ENCODE measurements around the gene FMO5. TPM values are rescaled to one million over a fixed set of nuclear protein-coding genes. Genes with fewer than 3 reads are reported as not detected.
"Not testable (repeated sequence)": the region's sequence is repeated elsewhere in the genome, so short reads cannot be mapped to it uniquely, and the experiment has no call there.

The FMO5 gene
- total RNA-seq, 2 experiments from 2014 or later, result 0.41 to 0.67 TPM

GRCh38 chr1:147162093-147162492, 63.0 kb downstream of the FMO5 start:
- ATAC-seq (ENCODE audit: poor library complexity) (no peak), DNase-seq (no peak)
- no peaks in the 10 kb centered on the region for H3K9me3 Mint-ChIP-seq
- no peaks in the 10 kb centered on the region for H3K27me3 Mint-ChIP-seq
- H3K36me3 ChIP-seq (ENCODE audit: insufficient read depth, low read length), result peaks cover 77% of the 10 kb centered on the region
- H3K36me3 Mint-ChIP-seq (ENCODE audit: low read depth), result peaks cover 100% of the 10 kb centered on the region
- H3K27ac ChIP-seq (ENCODE audit: low read depth in 1 of 2, low read length in 2 of 2), result no peak overlapping the region
- H3K4me3 ChIP-seq (ENCODE audit: low read length), result no peak overlapping the region
- H3K27me3 ChIP-seq (ENCODE audit: control insufficient read depth in 1 of 2, insufficient read depth in 2 of 2, low read length in 2 of 2), result no peaks in the 10 kb centered on the region
- H3K9me3 ChIP-seq (ENCODE audit: control insufficient read depth in 1 of 2, insufficient read depth in 1 of 2, low read length in 2 of 2), result no peaks in the 10 kb centered on the region
- ChIA-PET CTCF (interaction anchor here (1.5 to 2.3 kb wide), 2 partner anchors 10 to 80 kb away, joined by 3 to 10 read pairs; partner anchors contain the start of genes CHD1L and PRKAB2), POLR2A (interaction anchor here (1.5 kb wide), 1 partner anchor 10 kb away, joined by 4 read pairs; the partner anchor contains the start of gene PRKAB2)
- no peaks in the 10 kb centered on the region for H3K4me1 ChIP-seq (ENCODE audit: insufficient read depth, low read length)
- H3K27ac Mint-ChIP-seq, result no peak overlapping the region
- TF ChIP-seq CTCF (IDR thresholded peaks at IDR 0.05), result no peak
- no peaks in the 10 kb centered on the region for H3K4me1 Mint-ChIP-seq (ENCODE audit: low read depth)
- H3K4me3 Mint-ChIP-seq, result no peak overlapping the region
- intact Hi-C loops (cut with DNase I, micrococcal nuclease), result no loop called here

GRCh38 chr1:147157116-147157515, 68.0 kb downstream of the FMO5 start:
- peaks cover 79% of the 10 kb centered on the region for H3K36me3 Mint-ChIP-seq (ENCODE audit: low read depth)
- H3K4me1 ChIP-seq (ENCODE audit: insufficient read depth, low read length); DNase-seq; H3K4me3 Mint-ChIP-seq; H3K9me3 Mint-ChIP-seq; H3K27me3 ChIP-seq (ENCODE audit: control insufficient read depth in 1 of 2, insufficient read depth in 2 of 2, low read length in 2 of 2); H3K4me3 ChIP-seq (ENCODE audit: low read length); ATAC-seq (ENCODE audit: poor library complexity); H3K27me3 Mint-ChIP-seq; H3K27ac Mint-ChIP-seq; intact Hi-C loops (cut with DNase I, micrococcal nuclease); CTCF ChIA-PET; H3K9me3 ChIP-seq (ENCODE audit: control insufficient read depth in 1 of 2, insufficient read depth in 1 of 2, low read length in 2 of 2); H3K4me1 Mint-ChIP-seq (ENCODE audit: low read depth); H3K27ac ChIP-seq (ENCODE audit: low read depth in 1 of 2, low read length in 2 of 2): not testable (repeated sequence)
- POLR2A ChIA-PET, result interaction anchor here (0.7 kb wide), 1 partner anchor 85 kb away, joined by 3 read pairs; no protein-coding TSS in a partner anchor
- H3K36me3 ChIP-seq (ENCODE audit: insufficient read depth, low read length), result peaks cover 64% of the 10 kb centered on the region

GRCh38 chr1:147156642-147157041, 68.5 kb downstream of the FMO5 start:
- H3K36me3 Mint-ChIP-seq (ENCODE audit: low read depth), result peaks cover 75% of the 10 kb centered on the region
- H3K36me3 ChIP-seq (ENCODE audit: insufficient read depth, low read length), result peaks cover 60% of the 10 kb centered on the region
- intact Hi-C loops (cut with DNase I, micrococcal nuclease), result no loop called here

More at GRCh38 chr1:147156642-147157041, 68.5 kb downstream of the FMO5 start:
- no peak for DNase-seq
- no peak overlapping the region for H3K27ac ChIP-seq (ENCODE audit: low read depth in 1 of 2, low read length in 2 of 2)
- ChIA-PET POLR2A (interaction anchor here (0.7 kb wide), 1 partner anchor 86 kb away, joined by 3 read pairs; no protein-coding TSS in a partner anchor), CTCF (no interaction called here)
- no peaks in the 10 kb centered on the region for H3K9me3 ChIP-seq (ENCODE audit: control insufficient read depth in 1 of 2, insufficient read depth in 1 of 2, low read length in 2 of 2)
- no peak overlapping the region for H3K4me3 ChIP-seq (ENCODE audit: low read length)
- no peaks in the 10 kb centered on the region for H3K4me1 Mint-ChIP-seq (ENCODE audit: low read depth)
- no peak for ATAC-seq (ENCODE audit: poor library complexity)
- H3K9me3 Mint-ChIP-seq, result no peaks in the 10 kb centered on the region
- TF ChIP-seq CTCF (IDR thresholded peaks at IDR 0.05), result no peak
- no peaks in the 10 kb centered on the region for H3K27me3 ChIP-seq (ENCODE audit: control insufficient read depth in 1 of 2, insufficient read depth in 2 of 2, low read length in 2 of 2)
- H3K27ac Mint-ChIP-seq, result no peak overlapping the region
- no peaks in the 10 kb centered on the region for H3K27me3 Mint-ChIP-seq
- no peak overlapping the region for H3K4me3 Mint-ChIP-seq
- H3K4me1 ChIP-seq (ENCODE audit: insufficient read depth, low read length), result no peaks in the 10 kb centered on the region

Measured in CD4-positive, alpha-beta T cell (primary cell).